G401.6 (cell line): ENCODE data around the gene NLN.

ENCODE experiments used
- FAIRE-seq: peaks from 2 replicates; lab custom pipeline; 2012; peaks lifted over from hg19 to GRCh38; lab: Jason Lieb, UNC

NLN gene

DNA sequence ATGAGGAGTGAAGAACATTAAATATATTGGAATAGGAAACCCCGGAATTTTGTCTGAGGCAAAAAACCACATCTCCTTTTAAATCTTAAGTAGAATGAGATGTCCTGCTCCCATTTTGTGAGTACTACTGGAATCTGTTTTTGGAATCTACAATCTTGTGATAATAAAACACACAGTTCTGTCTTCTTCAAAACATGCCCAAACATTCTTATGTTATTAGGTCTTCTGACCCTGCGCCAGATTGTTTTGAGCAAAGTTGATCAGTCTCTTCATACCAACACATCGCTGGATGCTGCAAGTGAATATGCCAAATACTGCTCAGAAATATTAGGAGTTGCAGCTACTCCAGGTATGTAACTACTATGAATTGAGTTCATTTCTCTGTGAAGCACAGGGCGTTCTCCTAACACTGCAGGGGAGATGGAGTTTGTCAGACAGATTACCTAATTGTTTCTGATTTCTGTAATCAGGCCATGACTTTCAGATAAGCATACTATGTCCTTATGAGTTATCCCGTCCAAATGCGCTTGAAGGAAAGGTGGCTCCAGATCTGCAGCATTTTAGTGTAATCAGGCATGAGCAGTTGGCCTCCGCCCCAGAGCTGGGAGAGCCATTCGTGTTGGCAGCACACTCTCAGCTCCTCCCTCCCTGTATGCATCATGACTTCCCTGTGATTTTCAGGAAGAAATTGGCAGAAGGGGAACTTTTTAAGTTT, 88.0 kb downstream of the NLN start:
- no peak for FAIRE-seq

- FAIRE-seq, result no peak
These were observed 89.0 kb downstream of the NLN start for GRCh38 chr5:65811004-65811403.

DNA sequence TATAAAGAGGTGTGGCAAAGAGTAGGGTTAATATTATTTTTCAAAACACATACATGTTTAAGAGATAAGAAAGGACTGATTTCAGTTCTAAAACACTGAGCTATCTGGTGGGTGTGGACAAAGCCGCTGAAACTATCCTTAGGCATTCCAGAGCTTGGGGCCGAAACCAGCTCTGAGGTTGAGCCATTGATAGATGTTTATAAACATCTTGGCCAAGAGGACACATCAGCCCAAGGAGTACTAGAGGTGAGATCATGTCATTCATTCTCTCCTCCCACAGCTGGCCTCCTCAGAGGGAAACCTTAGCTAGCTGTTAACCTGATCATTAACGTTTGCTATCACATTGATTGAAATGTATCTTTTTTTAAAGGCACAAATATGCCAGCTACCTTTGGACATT, 89.9 kb downstream of the NLN start:
- FAIRE-seq, result no peak

DNA sequence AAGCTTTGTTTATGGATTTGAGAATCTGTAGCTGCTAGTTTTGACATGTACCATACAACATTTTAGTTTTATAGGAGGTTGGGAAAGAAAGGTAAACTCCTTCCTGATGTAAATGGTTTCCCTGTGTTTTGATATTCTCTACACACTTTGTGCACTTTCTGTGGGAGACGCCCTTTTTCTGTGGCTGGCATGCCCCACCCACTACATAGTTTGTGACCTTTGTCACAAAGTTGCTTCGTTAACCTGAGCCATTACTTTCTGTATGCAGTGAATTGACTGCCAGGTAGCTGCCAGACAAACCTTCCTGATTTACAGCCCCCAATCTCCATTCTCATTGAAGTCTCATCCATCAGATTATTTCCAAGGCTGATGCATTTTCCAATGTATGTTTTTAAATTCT, 90.6 kb downstream of the NLN start:
- FAIRE-seq, result no peak

- no peak for FAIRE-seq
These were observed 91.2 kb downstream of the NLN start for GRCh38 chr5:65813174-65813573.

- FAIRE-seq, result no peak
These were observed 93.2 kb downstream of the NLN start for GRCh38 chr5:65815161-65815560.

GRCh38 chr5:65816729-65817128, 94.7 kb downstream of the NLN start:
- FAIRE-seq, result no peak

DNA sequence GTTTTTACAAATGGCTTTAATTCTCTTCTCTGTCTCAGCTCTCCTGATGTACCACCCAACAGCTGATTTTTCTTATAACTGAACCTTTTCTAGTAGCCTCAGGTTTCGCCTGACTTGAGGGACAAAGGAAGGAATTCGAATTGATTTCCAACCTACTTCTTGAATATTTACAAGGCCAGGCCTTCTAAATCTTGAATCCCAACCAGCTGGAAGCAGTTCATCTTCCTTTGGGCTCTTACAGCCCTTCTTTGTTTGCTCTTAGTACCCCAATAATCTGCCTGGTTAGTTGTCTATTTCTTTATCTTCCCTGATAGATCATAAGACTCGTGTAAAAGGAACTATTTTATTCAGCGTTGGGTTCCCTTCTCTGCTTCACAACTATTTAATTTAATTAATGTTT, 95.9 kb downstream of the NLN start:
- no peak for FAIRE-seq

DNA sequence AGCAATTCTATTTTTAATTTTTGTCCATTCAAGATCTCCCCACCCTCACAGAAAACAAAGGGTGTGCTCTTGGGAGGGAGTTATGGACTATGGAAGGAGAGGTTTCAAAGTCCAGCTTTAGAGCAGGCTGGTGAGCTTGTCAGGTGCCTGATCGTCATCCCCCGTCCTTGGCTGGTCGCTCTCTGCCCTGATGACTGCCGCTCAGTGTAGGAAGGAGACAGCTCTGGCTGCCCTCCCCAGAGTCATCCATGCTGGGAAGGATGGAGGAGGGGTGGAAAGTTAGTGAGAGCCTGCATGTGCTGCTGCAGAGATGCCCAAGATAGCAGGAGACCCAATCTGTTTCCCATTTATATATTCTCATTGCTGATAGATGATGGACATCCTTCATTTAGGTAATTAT, 96.6 kb downstream of the NLN start:
- FAIRE-seq, result no peak

DNA sequence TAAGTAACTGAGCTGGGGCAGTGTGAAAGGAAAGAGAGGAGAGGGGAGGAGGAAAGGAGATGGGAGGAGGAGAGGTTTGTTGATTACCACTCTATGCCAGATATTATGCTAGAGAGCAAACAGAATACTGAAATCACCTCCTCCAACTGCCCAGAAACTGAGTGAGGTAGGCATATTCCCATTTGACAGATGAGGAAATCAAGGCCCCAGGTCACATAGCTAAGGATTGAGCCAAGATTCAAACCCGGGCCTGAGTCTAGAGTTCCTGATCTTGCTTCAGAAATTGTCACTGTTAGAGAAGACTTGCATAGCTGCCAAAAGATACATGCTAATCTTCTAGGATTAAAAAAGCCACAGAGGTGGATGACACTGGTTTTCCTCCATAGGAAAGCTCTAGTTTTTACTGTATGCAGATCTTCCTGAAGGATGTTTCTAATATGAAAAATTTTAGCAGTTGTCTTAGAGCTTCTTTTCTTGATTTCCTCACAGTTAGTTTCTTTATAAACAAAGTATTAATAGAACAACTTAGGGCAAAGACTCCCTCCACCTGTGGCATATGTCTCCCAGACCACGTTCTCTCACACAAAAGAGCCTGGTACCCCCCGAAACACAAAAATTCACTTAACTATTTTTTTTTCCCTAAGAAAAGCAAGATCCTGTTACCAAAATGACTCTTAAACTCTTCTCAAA, 97.4 kb downstream of the NLN start:
- no peak for FAIRE-seq

- no peak for FAIRE-seq
These were observed 97.9 kb downstream of the NLN start for GRCh38 chr5:65819905-65820240.

GRCh38 chr5:65820373-65820772, 98.4 kb downstream of the NLN start:
- FAIRE-seq, result no peak

- FAIRE-seq, result no peak
These were observed 100.0 kb downstream of the NLN start for GRCh38 chr5:65821966-65822365.

GRCh38 chr5:65822710-65823109, 100.7 kb downstream of the NLN start:
- FAIRE-seq, result no peak

DNA sequence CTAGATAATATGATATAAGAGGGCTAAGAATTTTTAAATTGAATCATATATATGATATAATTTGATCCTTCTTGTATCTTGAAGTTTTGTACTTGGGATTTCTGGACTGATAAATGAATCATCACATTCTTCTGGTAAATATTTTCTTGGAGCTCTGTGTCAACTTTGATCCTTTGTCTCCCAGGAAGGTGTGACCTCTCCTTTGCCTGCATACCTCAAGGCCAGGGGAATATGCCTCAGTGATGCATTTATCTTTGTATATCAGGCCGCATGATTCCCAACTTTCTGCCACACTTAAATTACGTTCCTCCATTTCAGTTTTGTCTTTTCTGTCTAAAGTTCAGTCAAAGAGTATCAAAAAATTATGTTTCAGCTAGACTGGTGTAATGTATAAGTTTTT, 101.2 kb downstream of the NLN start:
- FAIRE-seq, result peak; percentile 51

DNA sequence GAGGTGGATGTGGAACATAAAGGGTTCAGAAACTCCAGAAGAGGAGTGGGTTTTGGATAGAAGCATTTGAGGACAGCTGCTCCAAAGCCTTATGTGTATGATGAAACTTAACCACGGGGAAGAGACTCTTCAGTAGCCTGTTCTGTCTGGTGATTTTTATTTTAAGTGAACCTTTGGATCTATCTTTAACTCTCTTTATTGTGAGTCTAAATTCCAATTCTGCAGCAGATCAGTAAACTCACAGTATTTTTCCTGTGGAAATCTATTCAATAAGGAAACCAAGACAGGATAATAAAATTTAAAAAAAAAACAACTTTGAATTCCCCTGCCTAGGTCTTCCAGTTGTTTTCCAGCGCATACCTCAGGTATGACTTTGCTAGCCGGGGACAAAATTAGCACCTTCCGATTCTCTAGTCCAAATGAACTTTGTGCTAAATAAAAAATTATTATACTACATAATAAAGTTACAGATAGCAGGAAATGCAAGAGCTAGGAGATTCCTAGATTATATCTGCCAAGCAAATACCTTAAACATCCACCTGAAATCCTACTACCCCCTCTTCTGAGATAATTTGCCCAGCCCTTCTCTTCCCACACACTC, 101.9 kb downstream of the NLN start:
- FAIRE-seq, result no peak

DNA sequence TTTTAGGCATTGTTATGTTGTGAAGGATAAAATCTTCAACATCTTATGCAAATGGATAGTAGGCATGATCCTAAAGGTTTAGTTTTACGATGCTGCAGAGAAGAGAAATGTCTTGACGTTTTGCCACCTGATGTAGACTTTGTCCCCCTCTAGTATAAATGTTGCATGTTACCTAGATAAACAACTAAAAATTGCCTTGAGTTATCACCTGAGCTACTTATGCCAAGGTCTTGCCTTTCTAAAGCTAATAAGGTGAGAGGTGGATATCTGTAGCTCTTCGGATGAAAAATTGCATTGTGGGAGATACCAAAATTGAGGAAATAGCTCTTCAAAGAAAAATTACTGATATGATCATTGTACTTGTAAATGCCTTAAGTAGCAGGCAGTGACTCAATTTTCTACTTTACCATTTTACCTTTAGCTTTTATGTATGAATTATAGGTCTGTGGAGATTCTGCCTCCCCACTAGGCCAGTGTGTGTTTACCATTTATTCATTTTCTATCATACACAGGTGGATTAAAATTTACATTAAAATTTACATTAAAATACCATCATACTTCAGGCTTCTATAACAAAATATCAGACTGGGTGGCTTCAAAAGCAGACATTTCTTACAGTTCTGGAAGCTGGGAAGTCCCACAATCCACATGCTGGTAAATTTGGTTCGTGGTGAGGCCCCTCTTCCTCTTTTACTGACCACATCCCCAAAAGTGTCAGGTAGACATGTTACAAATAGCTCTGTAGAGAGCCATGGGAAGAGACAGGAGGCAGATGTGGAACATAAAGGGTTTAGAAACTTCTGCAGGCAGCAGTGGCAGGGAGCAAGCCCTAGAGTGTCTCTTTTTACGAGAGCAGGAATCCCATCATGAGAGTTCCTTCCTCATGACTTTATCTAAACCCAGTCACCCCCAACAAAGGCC, 103.7 kb downstream of the NLN start:
- FAIRE-seq, result no peak

DNA sequence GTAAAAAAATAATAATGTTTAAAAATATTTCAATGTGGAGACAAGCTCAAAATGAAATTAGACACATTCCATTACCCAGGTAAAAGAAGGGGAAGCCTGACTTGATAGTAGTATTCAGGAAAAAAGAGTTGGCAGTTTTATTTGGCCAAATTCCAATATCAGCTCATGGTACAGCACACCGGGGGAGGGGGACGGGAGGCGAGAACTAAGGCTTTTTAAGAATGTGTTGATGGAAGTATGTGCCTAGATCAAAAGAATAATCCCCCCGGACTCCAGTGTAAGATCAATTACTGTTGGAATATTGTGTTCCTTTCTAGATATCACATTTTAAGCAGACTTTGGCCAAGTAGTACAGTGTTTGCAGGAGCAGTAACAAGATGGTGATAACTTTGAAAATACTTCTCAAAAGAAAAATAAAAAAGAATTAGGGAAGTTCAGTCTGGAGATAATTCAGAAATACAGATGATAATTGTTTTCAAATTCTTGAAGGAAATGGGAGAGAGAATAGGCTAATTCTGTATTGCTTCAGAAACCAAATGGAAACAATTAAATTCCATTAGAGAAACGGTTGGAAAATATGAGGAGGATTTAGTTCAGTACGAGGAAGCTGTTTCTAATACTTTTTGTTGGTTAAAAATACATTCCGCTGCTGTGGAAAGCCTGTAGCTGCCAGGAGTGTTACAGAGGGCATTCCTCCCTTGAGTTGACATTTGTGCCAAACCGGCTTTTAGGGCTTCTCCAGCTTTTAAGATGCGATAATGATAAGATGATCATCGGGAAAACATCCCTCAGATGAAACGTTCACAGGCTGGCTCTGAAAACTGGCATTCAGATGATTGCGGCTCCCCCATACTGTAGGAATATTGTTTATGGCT, 106.3 kb downstream of the NLN start:
- FAIRE-seq, result no peak

- no peak for FAIRE-seq
These were observed 108.9 kb downstream of the NLN start for GRCh38 chr5:65830856-65831255.

GRCh38 chr5:65831276-65831675, 109.3 kb downstream of the NLN start:
- FAIRE-seq, result no peak

- FAIRE-seq, result no peak
These were observed 110.1 kb downstream of the NLN start for GRCh38 chr5:65832152-65832551.
